HTERT RPE-1 (cell line): Measurements from ENCODE around the gene USP10.
"Not testable (repeated sequence)": the region's sequence is repeated elsewhere in the genome, so short reads cannot be mapped to it uniquely, and the experiment has no call there.

Experiments
- in situ Hi-C: fragments of 300-500 bp; cut with MboI; formaldehyde crosslinking; loops from 4 replicates; pipeline ENCODE4 v1.14.3; 2020; ENCODE audit warnings: low sequenced_read_pairs

The USP10 gene

GRCh38 chr16:84673561-84673960 lies 26.2 kb upstream of the USP10 start:
- in situ Hi-C loops: no loop called here

GRCh38 chr16:84675423-84675822 lies 24.4 kb upstream of the USP10 start:
- in situ Hi-C loops: no loop called here

- in situ Hi-C loops: no loop called here
Observed at GRCh38 chr16:84675884-84676283, 23.9 kb upstream of the USP10 start.

GRCh38 chr16:84677017-84677803 lies 22.6 kb upstream of the USP10 start:
- in situ Hi-C loops: no loop called here

- in situ Hi-C loops: no loop called here
Observed at GRCh38 chr16:84677849-84678248, 22.0 kb upstream of the USP10 start.

GRCh38 chr16:84678541-84678940 lies 21.3 kb upstream of the USP10 start:
- in situ Hi-C loops: no loop called here

GRCh38 chr16:84680165-84680842 lies 19.5 kb upstream of the USP10 start:
- in situ Hi-C loops: no loop called here

GRCh38 chr16:84680843-84681629 lies 18.8 kb upstream of the USP10 start:
- in situ Hi-C loops: no loop called here

- in situ Hi-C loops: no loop called here
Observed at GRCh38 chr16:84683691-84684591, 15.9 kb upstream of the USP10 start.

GRCh38 chr16:84684592-84684965 lies 15.2 kb upstream of the USP10 start:
- in situ Hi-C loops: no loop called here

- in situ Hi-C loops: no loop called here
Observed at GRCh38 chr16:84685210-84685609, 14.6 kb upstream of the USP10 start.

- in situ Hi-C loops: no loop called here
Observed at GRCh38 chr16:84686707-84687298, 13.0 kb upstream of the USP10 start.

- in situ Hi-C loops: no loop called here
Observed at GRCh38 chr16:84687715-84688114, 12.1 kb upstream of the USP10 start.

GRCh38 chr16:84688163-84688562 lies 11.6 kb upstream of the USP10 start:
- in situ Hi-C loops: not testable (repeated sequence)

GRCh38 chr16:84689111-84689510 lies 10.7 kb upstream of the USP10 start:
- in situ Hi-C loops: no loop called here

- in situ Hi-C loops: no loop called here
Observed at GRCh38 chr16:84690088-84690819, 9.5 kb upstream of the USP10 start.

- in situ Hi-C loops: no loop called here
Observed at GRCh38 chr16:84692451-84693214, 7.2 kb upstream of the USP10 start.

GRCh38 chr16:84693869-84694268 lies 5.9 kb upstream of the USP10 start:
- in situ Hi-C loops: not testable (repeated sequence)

- in situ Hi-C loops: no loop called here
Observed at GRCh38 chr16:84694980-84695379, 4.8 kb upstream of the USP10 start.
